H54 (cell line): ENCODE measurements around the gene DHH.
A peak's percentile ranks its signal among the peaks of the same experiment; 100 is the strongest.
"Not testable (repeated sequence)": the region's sequence is repeated elsewhere in the genome, so short reads cannot be mapped to it uniquely, and the experiment has no call there.

Experiments
- DNase-seq: peaks from one replicate; pipeline ENCODE4 v3.0.0; 2011; ENCODE audit warnings: low spot score, mixed read lengths; ENCODE audit not compliant: insufficient read length
- FAIRE-seq: peaks from 3 replicates; lab custom pipeline; 2011; peaks lifted over from hg19 to GRCh38; lab: Jason Lieb, UNC
- POLR2A ChIP-seq: IDR thresholded peaks from 2 replicates; pipeline ENCODE4 v1.6.1; 2011; ENCODE audit warnings: low read depth, mild to moderate bottlenecking, low read length

DHH gene

GRCh38 chr12:49094160-49094974, at the start of gene DHH:
Gene DHH (minus strand): TSS chr12:49094801. CDS start chr12:49094512, 289 bp downstream.
- no peak for FAIRE-seq
- TF ChIP-seq POLR2A: no peak
- no peak for DNase-seq

GRCh38 chr12:49144384-49144783, 49.8 kb upstream of the DHH start:
- no peak for FAIRE-seq
- no peak for TF ChIP-seq POLR2A
- DNase-seq: no peak

- no peak for TF ChIP-seq POLR2A
- DNase-seq (no peak), FAIRE-seq (no peak)
Observed at GRCh38 chr12:49138999-49139398, 44.4 kb upstream of the DHH start.

- no peak for TF ChIP-seq POLR2A
- no peak for DNase-seq
- no peak for FAIRE-seq
Observed at GRCh38 chr12:49138587-49138986, 44.0 kb upstream of the DHH start.

- no peak for TF ChIP-seq POLR2A
- DNase-seq (no peak), FAIRE-seq (no peak)
Observed at GRCh38 chr12:49137476-49137875, 42.9 kb upstream of the DHH start.

GRCh38 chr12:49136997-49137396, 42.4 kb upstream of the DHH start:
- DNase-seq, FAIRE-seq: not testable (repeated sequence)

- DNase-seq (no peak), FAIRE-seq (no peak)
- TF ChIP-seq POLR2A: no peak
Observed at GRCh38 chr12:49133590-49133989, 39.0 kb upstream of the DHH start.

- DNase-seq: peak; percentile 23
- FAIRE-seq: no peak
- no peak for TF ChIP-seq POLR2A
Observed at GRCh38 chr12:49133014-49133413, 38.4 kb upstream of the DHH start.

- FAIRE-seq: no peak
- no peak for TF ChIP-seq POLR2A
- peak; percentile 27 for DNase-seq
Observed at GRCh38 chr12:49131894-49132461, 37.4 kb upstream of the DHH start.

GRCh38 chr12:49131051-49131893, 36.7 kb upstream of the DHH start, which contains the start of gene TUBA1B:
Gene TUBA1B (minus strand): TSS chr12:49131395. CDS start chr12:49131300, 95 bp downstream.
- FAIRE-seq (no peak), DNase-seq (peak; percentile 66)
- TF ChIP-seq POLR2A: peak; percentile 97

- DNase-seq: peak; percentile 73
- peak; percentile 36 for FAIRE-seq
- TF ChIP-seq POLR2A: peak; percentile 42; the same call in 1 of the 2 replicates
Observed at GRCh38 chr12:49130151-49131050, 35.8 kb upstream of the DHH start.

- no peak for FAIRE-seq
- no peak for TF ChIP-seq POLR2A
- DNase-seq: no peak
Observed at GRCh38 chr12:49129332-49130150, 34.9 kb upstream of the DHH start.

GRCh38 chr12:49127971-49128370, 33.4 kb upstream of the DHH start:
- not testable (repeated sequence) for DNase-seq, FAIRE-seq
